ENCODE data around the gene VSIG8.
"Not testable (repeated sequence)": the region's sequence is repeated elsewhere in the genome, so short reads cannot be mapped to it uniquely, and the experiment has no call there.

VSIG8 gene

GRCh38 chr1:159862557-159862956 lies at the start of gene VSIG8:
VSIG8 (minus strand) TSS chr1:159862657; CDS start chr1:159862521, 136 bp downstream.
- DNase-seq (ENCODE audit: low read depth, low spot score): no peak

- no peak for DNase-seq (ENCODE audit: low read depth, low spot score)
These were observed 49.0 kb upstream of the VSIG8 start for GRCh38 chr1:159911326-159912070.

DNA sequence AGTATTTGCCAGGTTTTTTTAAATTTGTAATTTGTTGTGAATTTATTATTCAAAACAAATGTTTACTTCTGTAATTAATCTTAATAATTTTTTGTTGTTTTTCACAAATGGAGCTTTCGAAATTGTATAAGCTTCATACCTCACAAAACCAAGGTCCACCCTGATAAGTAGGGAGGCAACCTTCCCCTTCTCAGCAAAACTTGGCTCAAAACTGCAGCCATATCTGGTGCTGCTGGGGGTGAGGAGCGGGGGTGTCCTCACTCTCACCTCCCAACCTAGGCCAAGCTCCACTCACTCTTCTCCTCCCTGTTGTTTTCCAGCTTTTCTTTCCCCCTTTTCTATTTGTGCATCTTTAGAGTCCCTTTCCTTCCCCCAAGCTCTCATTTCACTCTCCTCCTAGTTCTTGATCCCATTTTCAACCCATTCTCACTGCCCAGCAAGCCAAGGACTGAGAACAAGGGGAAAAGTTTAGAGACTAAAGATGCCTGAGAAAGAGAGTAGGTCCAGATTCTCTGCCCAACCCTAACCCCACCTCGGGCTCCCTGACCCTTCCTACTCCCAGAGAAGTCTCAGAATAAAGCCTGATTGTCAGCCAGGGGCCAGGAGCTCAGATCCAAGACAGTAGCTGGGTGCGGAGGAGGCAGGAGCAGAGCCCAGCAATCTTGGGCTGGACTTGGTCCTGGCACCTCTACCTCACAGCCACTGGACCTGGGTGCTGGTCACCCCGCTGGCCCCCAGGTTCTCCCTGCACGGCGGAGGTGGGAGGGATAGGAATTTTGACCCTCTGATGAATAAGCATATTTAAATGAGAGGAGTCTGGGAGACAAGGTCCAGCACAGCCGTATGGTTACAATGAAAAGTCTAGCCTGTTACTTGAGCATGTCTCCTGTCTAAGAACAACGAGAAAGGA lies 45.8 kb upstream of the VSIG8 start:
- DNase-seq (ENCODE audit: low read depth, low spot score): no peak

DNA sequence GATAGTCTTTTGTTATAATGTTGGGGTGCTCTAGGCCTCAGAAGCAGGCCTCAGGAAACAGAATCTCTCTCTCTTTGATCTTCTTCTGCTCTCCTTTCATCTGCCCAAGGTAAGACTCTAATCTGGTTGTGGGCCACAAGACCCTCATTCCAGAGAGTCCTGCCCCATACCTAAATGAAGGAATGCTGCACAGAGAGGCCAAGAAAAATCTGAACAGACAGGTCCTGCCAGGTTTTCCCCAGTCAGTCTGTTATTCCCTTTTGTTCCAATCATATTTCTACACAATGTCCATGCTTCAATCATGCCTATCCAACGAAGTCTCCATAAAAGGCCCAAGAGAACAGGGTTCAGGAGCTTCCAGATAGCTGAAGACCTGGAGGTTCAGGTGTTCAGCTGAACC lies 44.5 kb upstream of the VSIG8 start:
- DNase-seq (ENCODE audit: low read depth, low spot score): no peak

DNA sequence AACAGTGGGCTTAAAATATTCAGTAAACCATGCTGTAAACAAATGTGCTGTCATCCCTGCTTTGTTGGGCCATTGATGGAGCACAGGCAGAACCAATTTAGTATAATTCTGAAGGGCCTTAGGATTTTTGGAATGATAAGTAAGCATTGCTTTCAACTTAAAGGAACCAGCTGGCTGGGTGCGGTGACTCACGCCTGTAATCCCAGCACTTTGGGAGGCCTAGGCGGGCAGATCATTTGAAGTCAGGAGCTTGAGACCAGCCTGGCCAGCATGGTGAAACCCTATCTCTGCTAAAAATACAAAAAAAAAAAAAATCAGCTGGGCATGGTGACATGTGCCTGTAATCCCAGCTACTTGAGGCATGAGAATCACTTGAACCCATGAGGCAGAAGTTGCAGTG lies 41.6 kb upstream of the VSIG8 start:
- DNase-seq (ENCODE audit: low read depth, low spot score): not testable (repeated sequence)

DNA sequence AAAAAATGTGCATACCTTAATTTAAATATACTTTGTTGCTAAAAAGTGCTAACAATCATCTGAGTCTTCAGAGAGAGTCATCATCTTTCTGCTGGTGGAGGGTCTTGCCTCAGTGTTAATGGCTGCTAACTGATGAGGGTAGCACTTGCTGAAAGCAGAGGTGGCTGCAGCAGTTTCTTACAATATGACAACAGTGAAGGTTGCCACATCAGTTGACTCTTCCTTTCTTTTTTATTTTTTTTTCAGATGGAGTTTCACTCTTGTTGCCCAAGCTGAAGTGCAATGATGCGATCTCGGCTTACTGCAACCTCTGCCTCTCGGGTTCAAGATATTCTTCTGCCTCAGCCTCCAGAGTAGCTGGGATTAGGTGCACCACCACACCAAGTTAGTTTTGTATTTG lies 40.1 kb upstream of the VSIG8 start:
- no peak for DNase-seq (ENCODE audit: low read depth, low spot score)

- no peak for DNase-seq (ENCODE audit: low read depth, low spot score)
These were observed 38.4 kb upstream of the VSIG8 start for GRCh38 chr1:159900755-159901360.

GRCh38 chr1:159900086-159900680 lies 37.7 kb upstream of the VSIG8 start, which contains the start of gene CFAP45:
CFAP45 (minus strand) TSS chr1:159900165; CDS start chr1:159900098, 67 bp downstream.
- DNase-seq (ENCODE audit: low read depth, low spot score): no peak

- DNase-seq (ENCODE audit: low read depth, low spot score): not testable (repeated sequence)
These were observed 37.2 kb upstream of the VSIG8 start for GRCh38 chr1:159899634-159900033.

GRCh38 chr1:159898527-159898926 lies 36.1 kb upstream of the VSIG8 start:
- DNase-seq (ENCODE audit: low read depth, low spot score): no peak

- DNase-seq (ENCODE audit: low read depth, low spot score): no peak
These were observed 35.5 kb upstream of the VSIG8 start for GRCh38 chr1:159897962-159898361.

DNA sequence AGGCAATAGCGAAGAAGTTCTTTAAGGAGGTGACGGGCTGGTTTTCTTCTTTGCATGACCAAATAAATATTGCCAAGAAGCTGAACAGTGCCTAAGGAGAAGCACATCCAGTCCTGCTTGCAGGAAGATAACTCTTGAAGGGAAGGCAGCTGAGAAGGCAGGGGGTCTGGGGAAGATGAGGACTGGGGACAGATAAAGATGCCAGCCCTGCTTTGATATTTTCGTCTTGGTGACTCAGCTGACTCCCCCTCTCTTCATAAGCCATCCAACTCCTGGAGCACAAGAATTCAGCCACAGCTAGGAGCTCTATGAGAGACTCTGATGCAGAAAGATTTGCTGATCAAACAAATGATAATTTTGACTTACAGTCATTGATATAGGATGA lies 34.1 kb upstream of the VSIG8 start:
- no peak for DNase-seq (ENCODE audit: low read depth, low spot score)

GRCh38 chr1:159895836-159896545 lies 33.5 kb upstream of the VSIG8 start:
- no peak for DNase-seq (ENCODE audit: low read depth, low spot score)

- no peak for DNase-seq (ENCODE audit: low read depth, low spot score)
These were observed 32.8 kb upstream of the VSIG8 start for GRCh38 chr1:159895286-159895685.

GRCh38 chr1:159892944-159893343 lies 30.5 kb upstream of the VSIG8 start:
- no peak for DNase-seq (ENCODE audit: low read depth, low spot score)

DNA sequence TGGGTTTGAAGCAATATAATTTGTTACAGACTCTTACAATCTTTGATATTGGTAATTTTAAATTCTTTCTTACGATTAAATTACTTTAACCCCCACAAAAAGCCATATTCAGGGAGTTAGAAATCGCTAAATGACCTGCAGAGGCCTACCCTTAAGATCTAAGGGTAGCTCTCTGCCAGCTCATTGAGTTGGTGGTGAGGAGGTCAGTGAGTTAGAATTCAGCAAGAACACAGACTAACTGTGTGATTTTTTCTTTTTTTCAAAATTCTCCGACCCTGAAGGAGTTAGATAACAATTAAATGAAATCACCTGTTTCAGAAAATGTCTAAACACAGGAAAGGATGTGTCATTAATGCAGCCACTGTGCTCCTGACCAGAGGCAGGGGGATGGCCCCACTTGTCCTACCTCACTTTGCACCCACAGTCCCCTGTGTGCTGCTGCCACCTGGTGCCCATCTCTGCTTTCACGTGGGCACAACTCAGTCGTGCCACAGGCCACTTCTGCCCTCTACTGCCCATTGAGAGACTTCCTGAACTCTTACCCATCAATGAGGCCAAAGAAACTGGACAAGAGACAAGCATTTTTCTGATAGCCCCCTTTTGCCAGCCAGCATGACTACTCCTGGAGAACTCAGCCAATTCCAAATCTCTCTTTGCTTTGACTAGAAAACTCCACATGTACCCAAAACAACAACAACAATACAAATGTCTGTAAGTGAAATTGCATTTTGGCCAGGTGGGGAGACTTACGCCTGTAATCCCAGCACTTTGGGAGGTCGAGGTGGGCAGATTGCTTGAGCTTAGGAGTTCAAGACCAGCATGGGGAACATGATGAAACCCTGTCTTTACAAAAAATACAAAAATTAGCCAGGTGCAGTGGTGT lies 29.1 kb upstream of the VSIG8 start:
- peak; percentile 48 for DNase-seq (ENCODE audit: low read depth, low spot score)

- DNase-seq (ENCODE audit: low read depth, low spot score): no peak
These were observed 27.9 kb upstream of the VSIG8 start for GRCh38 chr1:159890390-159890789.

- DNase-seq (ENCODE audit: low read depth, low spot score): no peak
These were observed 27.4 kb upstream of the VSIG8 start for GRCh38 chr1:159889821-159890252.

DNA sequence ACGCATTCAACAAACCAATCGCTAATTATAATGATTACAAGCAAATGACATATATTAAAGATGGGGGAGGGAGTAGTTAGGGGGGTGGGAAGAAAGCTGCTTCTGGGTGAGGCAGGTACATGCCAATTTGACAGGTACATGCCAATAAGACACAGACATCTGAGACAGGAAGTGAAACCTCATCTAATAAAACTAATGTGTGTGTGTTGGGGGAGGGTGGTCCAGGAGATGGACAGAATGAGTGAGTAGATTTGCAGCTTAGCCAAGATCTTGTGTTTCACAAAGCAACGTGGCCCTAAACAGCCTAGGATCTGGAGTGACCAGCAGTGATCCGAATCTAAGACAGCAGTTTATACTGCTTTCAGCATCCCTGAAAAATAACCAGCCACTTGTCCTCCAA lies 26.7 kb upstream of the VSIG8 start:
- DNase-seq (ENCODE audit: low read depth, low spot score): no peak

DNA sequence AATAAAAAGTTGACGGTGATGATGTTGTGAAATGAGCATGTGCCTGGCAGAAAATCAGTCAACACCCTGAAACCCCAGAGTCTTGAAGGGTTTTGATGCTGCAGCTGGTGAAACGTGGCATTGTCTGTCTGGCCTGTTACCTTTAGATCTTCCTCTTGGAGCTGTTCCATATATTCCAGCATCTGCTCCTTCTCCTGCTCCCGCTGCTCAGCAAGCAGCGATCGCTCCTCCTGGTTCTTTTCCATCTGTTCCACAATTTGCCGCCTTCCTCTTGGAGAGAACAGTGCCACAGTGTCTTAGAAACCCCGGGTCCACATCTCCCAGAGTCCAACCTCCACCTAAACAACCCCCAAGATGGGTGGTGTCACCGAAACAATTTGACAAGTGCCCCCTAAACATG lies 21.8 kb upstream of the VSIG8 start:
- no peak for DNase-seq (ENCODE audit: low read depth, low spot score)
